ENCODE measurements around the gene PDK2.

Gene PDK2

DNA sequence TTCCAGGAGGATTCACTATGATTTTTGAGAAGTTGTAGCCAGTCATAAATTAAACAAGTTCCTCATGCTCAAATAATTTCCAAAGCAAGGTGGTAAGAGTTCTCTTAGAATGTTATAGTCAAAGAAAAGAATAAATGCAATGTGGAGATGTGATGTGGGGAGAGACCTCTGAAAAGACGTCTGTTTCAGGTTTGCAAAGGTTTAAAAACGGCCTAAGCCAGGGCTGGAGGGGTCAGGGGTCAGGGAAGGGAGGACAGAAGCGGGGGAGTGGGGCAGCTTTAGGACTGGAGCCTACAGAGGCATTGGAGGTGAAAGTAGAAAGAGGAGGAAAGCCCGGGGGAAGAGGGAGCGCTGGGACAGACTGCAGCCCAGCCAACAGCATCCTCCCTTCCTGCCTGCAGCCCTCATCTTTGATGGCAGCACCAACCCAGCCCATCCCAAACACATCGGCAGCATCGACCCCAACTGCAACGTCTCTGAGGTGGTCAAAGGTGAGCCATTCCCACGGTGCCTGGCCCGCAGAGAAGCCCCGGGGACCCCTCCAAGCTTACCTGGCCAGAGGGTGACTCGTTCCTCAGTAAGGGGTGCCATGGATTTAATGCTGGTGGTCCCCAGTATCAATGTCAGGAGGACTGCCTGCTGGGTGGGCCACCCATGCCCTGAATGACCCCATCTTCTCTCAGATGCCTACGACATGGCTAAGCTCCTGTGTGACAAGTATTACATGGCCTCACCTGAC lies 11.4 kb downstream of the PDK2 start:
- Mint-ChIP-seq H3K4me3 (no peak overlapping the region), H3K27ac (no peak overlapping the region), H3K4me1 (no peaks in the 10 kb centered on the region), H3K9me3 (no peaks in the 10 kb centered on the region), H3K36me3 (peaks cover 22% of the 10 kb centered on the region), H3K27me3 (no peaks in the 10 kb centered on the region)
- DNase-seq (ENCODE audit: low spot score in 2 of 2) (no peak), ATAC-seq (ENCODE audit: low read depth) (no peak)

DNA sequence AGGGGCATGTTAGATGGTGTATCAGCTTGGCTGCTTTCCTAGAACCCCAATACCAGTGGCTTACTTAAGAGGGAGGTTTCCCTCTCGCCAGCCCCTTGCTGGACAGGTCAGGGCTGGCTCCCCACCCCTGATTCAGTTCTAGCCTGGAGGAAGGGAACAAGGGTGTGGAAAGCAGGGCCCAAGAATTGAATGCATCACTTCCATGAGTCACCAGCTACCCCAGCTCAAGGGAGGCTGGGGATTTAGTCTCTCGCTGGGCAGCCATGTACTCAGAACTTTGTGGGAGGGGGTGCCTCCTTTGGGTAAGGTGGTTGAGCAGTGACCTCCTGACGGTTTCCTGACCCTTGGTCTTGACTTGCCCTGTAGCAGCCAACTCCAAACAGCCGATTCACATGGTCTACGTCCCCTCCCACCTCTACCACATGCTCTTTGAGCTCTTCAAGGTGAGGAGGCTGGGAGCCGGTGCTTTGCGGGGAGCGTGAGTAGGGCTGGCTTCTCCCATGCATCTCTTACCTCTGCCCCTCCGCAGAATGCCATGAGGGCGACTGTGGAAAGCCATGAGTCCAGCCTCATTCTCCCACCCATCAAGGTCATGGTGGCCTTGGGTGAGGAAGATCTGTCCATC lies 12.8 kb downstream of the PDK2 start:
- Mint-ChIP-seq H3K4me3 (no peak overlapping the region), H3K9me3 (no peaks in the 10 kb centered on the region), H3K36me3 (peaks cover 22% of the 10 kb centered on the region), H3K27me3 (no peaks in the 10 kb centered on the region), H3K4me1 (no peaks in the 10 kb centered on the region), H3K27ac (no peak overlapping the region)
- DNase-seq (ENCODE audit: low spot score in 2 of 2): no peak
- ATAC-seq (ENCODE audit: low read depth): no peak

DNA sequence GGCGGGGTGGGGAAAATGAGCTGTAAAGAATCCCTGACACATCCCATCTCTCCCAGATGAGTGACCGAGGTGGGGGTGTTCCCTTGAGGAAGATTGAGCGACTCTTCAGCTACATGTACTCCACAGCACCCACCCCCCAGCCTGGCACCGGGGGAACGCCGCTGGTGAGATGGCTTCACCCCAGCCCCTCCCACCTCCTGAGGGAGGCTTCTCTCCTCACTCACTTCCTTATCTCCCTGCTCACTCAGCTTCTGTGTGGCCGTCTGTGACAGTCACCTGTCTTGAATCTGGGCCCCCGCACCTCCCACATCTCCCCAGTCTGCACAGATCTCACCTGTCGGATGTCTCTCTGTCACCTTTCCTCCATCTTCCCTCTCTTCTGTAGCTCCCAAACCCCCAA lies 13.4 kb downstream of the PDK2 start:
- Mint-ChIP-seq H3K27me3 (peaks cover 1% of the 10 kb centered on the region), H3K27ac (peak overlapping the region; percentile 6), H3K36me3 (peaks cover 22% of the 10 kb centered on the region)

DNA sequence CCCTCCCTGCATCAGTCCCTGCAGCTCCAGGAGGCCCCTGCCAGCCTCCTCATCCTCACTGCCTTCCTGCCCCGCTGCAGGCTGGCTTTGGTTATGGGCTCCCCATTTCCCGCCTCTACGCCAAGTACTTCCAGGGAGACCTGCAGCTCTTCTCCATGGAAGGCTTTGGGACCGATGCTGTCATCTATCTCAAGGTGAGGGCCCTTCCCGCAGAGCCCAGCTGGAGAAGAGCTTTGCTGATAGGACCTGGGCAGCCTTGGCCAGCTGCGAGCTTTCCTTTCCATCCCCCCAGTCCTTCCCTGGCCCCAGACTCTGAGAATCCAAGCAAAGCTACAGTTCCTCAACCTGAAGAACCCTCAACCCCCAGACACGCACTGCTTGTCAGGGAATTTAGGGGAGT lies 14.1 kb downstream of the PDK2 start:
- no peaks in the 10 kb centered on the region for H3K4me1 Mint-ChIP-seq
- peaks cover 3% of the 10 kb centered on the region for H3K27me3 Mint-ChIP-seq
- H3K9me3 Mint-ChIP-seq: no peaks in the 10 kb centered on the region
- ATAC-seq (ENCODE audit: low read depth) (no peak), DNase-seq (ENCODE audit: low spot score in 2 of 2) (no peak)
- H3K4me3 Mint-ChIP-seq: no peak overlapping the region
- peak overlapping the region; percentile 6 for H3K27ac Mint-ChIP-seq
- H3K36me3 Mint-ChIP-seq: peaks cover 22% of the 10 kb centered on the region

More for the DNA sequence above, 13.4 kb downstream of the PDK2 start:
- Mint-ChIP-seq H3K4me1 (no peaks in the 10 kb centered on the region), H3K4me3 (no peak overlapping the region), H3K9me3 (no peaks in the 10 kb centered on the region)
- DNase-seq (ENCODE audit: low spot score in 2 of 2): no peak
- ATAC-seq (ENCODE audit: low read depth): no peak

DNA sequence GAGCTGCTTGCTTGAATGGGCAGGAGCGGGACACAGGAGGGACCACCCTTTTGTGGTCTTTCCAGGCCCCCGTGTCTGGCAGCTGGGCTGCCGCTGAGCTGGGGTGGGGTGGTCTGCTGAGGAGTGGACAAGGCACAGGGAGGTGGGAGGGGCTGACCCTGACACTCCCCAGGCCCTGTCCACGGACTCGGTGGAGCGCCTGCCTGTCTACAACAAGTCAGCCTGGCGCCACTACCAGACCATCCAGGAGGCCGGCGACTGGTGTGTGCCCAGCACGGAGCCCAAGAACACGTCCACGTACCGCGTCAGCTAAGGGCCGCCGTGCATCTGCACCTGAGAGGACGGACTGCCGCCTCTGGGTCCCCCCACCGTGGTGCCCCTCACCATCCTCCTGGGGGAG lies 14.6 kb downstream of the PDK2 start:
- ATAC-seq (ENCODE audit: low read depth) (no peak), DNase-seq (ENCODE audit: low spot score in 2 of 2) (no peak)
- H3K27me3 Mint-ChIP-seq: peaks cover 4% of the 10 kb centered on the region
- H3K4me3 Mint-ChIP-seq: no peak overlapping the region
- peaks cover 22% of the 10 kb centered on the region for H3K36me3 Mint-ChIP-seq
- no peaks in the 10 kb centered on the region for H3K9me3 Mint-ChIP-seq
- H3K27ac Mint-ChIP-seq: no peak overlapping the region
- peaks cover under 1% of the 10 kb centered on the region for H3K4me1 Mint-ChIP-seq

DNA sequence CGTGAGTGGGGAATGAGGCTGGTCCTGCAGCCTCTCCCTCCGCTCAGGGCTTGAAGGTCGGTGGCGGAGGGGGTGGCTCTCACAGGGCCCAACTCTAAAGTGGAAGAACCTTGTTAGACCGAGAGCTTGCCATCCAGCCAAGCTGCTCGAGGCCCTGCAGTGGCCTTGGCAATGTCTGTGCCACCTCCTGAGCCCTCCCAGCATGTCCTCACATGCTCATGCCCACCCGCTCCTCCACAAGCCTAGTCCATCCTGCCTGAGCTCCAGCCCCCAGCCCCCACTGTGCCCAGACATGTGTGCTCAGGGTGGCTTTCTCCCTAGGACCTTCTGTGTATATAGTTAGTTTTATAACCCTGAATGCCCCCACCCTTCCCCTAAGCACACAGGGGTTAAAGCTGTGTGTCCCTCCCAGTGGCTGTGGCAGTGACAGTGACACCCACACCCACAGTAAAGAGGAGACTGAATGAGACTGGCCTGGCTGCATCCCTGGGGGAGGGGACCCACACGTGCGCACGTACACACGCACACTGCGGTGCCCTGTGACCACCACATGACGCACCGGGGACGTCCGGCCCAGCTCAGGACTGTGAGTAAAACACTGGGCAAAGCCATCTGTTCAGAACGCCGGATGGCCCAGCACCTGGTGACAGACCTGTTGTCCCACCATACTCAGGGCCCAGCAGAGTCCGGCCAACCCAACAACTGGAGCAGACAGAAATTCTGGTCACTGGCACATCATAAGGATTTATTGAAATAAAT lies 15.6 kb downstream of the PDK2 start:
- H3K4me1 Mint-ChIP-seq: peaks cover 6% of the 10 kb centered on the region
- no peaks in the 10 kb centered on the region for H3K9me3 Mint-ChIP-seq
- ATAC-seq (ENCODE audit: low read depth): no peak
- peaks cover 14% of the 10 kb centered on the region for H3K36me3 Mint-ChIP-seq
- no peak overlapping the region for H3K4me3 Mint-ChIP-seq
- no peak for DNase-seq (ENCODE audit: low spot score in 2 of 2)
- H3K27me3 Mint-ChIP-seq: peaks cover 10% of the 10 kb centered on the region
- H3K27ac Mint-ChIP-seq: no peak overlapping the region

DNA sequence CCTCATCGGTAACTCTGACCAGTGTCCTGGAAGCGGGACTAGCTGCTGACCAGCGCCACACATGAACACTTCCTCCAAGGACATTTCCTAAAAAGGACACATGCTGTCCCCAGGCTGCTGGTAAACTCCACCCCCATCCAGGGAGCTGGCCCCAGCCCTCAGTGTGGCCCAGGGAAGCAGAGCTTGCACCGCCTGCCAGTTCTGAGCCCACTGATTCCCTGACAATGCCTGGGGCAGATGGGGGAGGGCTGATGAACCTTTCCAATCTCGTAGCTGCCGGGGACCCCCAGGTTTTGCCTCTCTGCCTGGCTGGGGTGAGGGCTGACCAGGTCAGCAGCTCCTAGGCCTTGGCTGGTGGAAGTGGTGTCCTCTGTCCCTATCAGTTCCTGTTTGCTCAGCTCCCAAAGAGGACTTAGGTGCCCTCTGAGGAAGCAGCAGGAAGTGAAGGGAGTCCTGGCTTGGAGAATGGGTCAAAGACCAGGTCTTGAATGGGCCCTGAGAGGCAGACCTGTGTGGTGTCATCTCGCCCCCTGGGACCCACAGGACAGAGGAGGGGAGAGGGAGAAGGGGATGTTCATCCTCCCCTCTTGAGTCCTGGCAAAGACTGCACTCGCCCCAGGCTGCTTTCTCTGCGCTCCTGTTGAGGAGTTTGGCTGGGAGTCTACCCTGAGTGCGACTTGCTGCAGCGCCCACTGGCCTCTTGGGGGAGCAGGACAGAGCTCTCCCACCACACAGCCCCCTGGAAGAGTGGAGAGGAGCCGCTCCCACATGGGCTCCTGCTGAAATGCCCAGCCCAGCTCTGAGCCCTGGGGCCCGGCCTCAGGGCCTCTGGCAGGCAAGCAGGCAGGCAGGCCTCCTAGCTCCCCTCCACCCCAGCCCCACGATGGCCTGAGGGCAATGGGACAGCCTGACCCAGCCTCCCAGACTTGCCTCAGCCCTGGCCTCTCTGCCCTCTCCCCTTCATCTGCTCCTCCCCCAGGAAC lies 16.8 kb downstream of the PDK2 start:
- no peak overlapping the region for H3K4me3 Mint-ChIP-seq
- peaks cover 7% of the 10 kb centered on the region for H3K4me1 Mint-ChIP-seq
- H3K27ac Mint-ChIP-seq: no peak overlapping the region
- no peak for DNase-seq (ENCODE audit: low spot score in 2 of 2)
- no peak for ATAC-seq (ENCODE audit: low read depth)
- peaks cover 11% of the 10 kb centered on the region for H3K36me3 Mint-ChIP-seq
- H3K9me3 Mint-ChIP-seq: no peaks in the 10 kb centered on the region
- peaks cover 14% of the 10 kb centered on the region for H3K27me3 Mint-ChIP-seq

DNA sequence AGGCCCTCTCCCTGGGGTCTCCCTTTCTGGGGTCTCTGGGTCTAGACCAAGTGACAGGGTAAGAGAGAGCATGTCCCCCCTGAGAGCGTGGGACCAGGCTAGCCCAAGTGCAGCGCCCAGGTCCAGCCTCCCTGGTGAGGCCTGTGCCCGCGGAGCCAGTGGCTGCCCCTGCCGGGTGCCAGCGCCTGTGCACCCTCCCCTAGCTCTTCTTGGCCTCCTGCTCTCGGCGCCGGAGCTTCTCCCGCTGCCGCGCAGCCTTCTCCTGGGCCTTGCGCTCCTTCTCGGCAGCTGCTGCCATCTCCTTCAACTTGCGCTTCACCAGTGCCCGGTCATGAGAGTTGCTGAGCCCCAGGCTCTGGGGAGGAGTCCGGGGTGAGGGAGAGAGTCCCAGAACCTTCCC lies 17.5 kb downstream of the PDK2 start:
- Mint-ChIP-seq H3K36me3 (peaks cover 8% of the 10 kb centered on the region), H3K27me3 (peaks cover 16% of the 10 kb centered on the region), H3K9me3 (no peaks in the 10 kb centered on the region), H3K4me3 (no peak overlapping the region), H3K4me1 (peaks cover 11% of the 10 kb centered on the region), H3K27ac (no peak overlapping the region)
- DNase-seq (ENCODE audit: low spot score in 2 of 2) (no peak), ATAC-seq (ENCODE audit: low read depth) (no peak)

DNA sequence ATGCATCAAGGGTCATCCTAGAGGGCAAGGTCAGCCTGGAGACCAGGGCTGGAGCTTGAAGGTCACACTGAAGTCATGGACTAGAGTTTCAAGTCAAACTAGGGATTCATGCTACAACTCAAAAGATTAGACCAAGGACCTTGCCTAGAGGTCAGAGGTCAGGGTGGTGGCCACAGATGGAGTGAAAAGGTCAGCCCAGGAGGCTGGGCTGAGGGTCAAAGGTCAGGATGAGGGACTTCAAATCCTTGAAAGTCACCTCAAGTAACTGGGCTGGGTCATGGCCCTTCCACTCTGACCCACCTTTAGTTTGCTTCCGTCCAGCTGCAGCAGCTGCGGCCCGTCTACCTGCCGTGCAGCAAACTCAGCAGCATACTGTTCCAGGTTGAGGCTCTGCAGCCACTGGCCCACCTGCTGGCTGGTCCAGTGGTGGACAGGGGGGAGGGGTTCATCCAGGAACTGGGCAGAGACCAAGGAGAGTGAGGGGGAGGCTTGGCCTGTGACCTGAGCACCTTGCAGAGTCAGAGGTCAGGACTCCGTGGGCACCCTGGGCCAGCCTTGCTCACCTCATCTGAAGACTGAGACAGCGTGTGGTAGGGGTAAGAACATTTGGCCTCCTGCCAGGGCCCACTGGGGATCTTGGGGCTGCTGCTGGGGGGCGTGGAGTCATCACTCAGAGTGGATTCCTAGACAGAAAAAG lies 18.6 kb downstream of the PDK2 start:
- peaks cover 11% of the 10 kb centered on the region for H3K4me1 Mint-ChIP-seq
- H3K4me3 Mint-ChIP-seq: no peak overlapping the region
- H3K9me3 Mint-ChIP-seq: no peaks in the 10 kb centered on the region
- no peak for DNase-seq (ENCODE audit: low spot score in 2 of 2)
- peaks cover 20% of the 10 kb centered on the region for H3K27me3 Mint-ChIP-seq
- H3K27ac Mint-ChIP-seq: no peak overlapping the region
- no peak for ATAC-seq (ENCODE audit: low read depth)
- H3K36me3 Mint-ChIP-seq: peaks cover 6% of the 10 kb centered on the region

DNA sequence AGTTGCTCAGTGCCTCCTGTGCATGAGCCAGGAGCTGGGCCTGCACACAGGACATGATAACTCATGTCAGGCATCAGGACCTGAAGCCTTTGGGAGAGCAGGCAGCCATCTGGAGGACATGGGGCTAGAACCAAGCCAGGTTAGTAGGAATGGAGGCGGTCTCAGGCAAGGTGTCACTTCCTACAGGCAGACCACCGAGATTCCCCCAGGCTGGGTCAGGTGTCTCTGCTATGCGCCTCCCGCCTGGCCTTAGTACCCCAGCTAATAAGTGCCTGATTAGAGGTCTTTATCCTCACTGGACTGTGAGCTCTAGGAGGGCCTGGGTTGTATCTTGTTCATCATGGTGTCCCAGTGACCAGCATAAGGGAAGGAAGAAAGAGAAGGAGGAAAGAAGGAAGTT lies 19.2 kb downstream of the PDK2 start:
- Mint-ChIP-seq H3K4me3 (no peak overlapping the region), H3K4me1 (peaks cover 11% of the 10 kb centered on the region), H3K27me3 (peaks cover 22% of the 10 kb centered on the region), H3K36me3 (peaks cover under 1% of the 10 kb centered on the region), H3K27ac (no peak overlapping the region), H3K9me3 (no peaks in the 10 kb centered on the region)
- ATAC-seq (ENCODE audit: low read depth): no peak
- no peak for DNase-seq (ENCODE audit: low spot score in 2 of 2)

DNA sequence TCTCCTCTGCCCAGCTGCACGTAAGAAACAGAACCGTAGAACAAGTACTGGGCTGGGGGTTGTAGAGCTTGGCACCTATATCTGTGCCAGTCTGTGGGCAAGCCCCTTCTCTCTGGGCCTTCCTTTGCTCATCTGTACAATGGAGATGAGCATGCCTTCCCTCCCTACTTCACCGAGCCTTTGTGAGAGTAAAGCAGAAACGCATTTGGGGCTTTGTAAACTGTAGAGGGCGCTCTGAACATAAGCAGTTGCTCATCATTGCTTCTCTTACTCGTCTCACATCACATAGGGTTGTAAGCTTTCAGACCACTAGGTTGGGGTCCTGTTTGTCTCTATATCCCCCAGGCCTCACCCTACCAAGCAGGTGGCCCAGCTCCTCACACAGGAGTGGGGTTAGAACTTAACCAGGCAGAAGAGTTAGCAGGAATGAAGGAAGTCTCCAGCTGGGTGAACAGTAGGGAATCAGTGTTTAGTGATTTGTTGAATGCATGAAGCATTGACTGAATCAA lies 19.8 kb downstream of the PDK2 start:
- peaks cover 22% of the 10 kb centered on the region for H3K27me3 Mint-ChIP-seq
- peaks cover 11% of the 10 kb centered on the region for H3K4me1 Mint-ChIP-seq
- H3K4me3 Mint-ChIP-seq: no peak overlapping the region
- no peaks in the 10 kb centered on the region for H3K36me3 Mint-ChIP-seq
- DNase-seq (ENCODE audit: low spot score in 2 of 2): peak in 1 of 2 donors; percentile 50
- H3K9me3 Mint-ChIP-seq: no peaks in the 10 kb centered on the region
- ATAC-seq (ENCODE audit: low read depth): peak; percentile 49
- H3K27ac Mint-ChIP-seq: no peak overlapping the region

DNA sequence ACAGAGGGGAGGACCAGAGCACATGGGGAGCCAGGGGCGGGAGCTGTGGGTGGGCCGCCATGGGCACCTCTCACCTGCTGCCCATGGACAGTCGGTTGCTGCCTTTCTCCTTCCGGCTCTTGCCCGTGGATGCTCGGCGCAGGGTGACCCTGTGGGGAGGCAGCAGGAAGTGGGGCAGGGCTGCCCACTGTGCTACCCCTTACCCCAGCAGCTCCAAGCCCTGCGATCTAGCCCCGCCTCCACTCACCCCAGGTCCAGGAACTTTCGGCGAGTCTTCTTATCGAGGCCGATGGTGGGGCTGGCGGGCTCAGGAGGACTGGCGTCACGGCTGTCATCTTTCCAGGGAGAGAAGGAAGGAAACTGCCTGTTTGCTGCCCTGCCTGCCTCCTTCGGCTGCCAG lies 20.6 kb downstream of the PDK2 start:
- DNase-seq (ENCODE audit: low spot score in 2 of 2) (no peak), ATAC-seq (ENCODE audit: low read depth) (no peak)
- Mint-ChIP-seq H3K36me3 (no peaks in the 10 kb centered on the region), H3K4me3 (no peak overlapping the region), H3K4me1 (peaks cover 11% of the 10 kb centered on the region), H3K27ac (no peak overlapping the region), H3K9me3 (no peaks in the 10 kb centered on the region), H3K27me3 (peaks cover 22% of the 10 kb centered on the region)
